CD4-positive, alpha-beta T cell treated with Interleukin-12 subunit alpha and Interleukin-12 subunit beta, for 1 hour (primary cell): ENCODE results near the gene ICAM4.
"Not testable (repeated sequence)": the region's sequence is repeated elsewhere in the genome, so short reads cannot be mapped to it uniquely, and the experiment has no call there.

Experiments
- DNase-seq: peaks from one replicate; pipeline ENCODE4 v3.0.0-alpha.2; 2020

Gene ICAM4

GRCh38 chr19:10320602-10321416 lies 34.1 kb downstream of the ICAM4 start:
- DNase-seq, result no peak

- no peak for DNase-seq
Observed at GRCh38 chr19:10321417-10321797, 34.7 kb downstream of the ICAM4 start.

GRCh38 chr19:10321874-10322835 lies 35.4 kb downstream of the ICAM4 start:
- no peak for DNase-seq

DNA sequence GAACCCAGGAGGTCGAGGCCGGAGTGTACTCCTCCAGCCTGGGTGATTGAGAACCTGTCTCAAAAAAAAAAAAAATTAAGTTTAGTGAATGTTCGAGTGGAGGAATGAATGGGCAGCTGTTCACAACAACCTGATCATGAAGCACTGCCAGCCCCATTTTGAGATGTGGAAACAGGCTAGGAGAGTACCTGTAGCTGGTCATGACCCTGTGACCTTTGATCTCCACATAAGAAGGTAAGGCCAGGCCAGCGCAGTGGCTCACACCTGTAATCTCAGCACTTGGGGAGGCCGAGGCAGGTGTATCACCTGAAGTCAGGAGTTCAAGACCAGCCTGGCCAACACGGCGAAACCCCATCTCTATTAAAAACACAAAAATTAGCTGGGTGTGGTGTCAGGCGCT lies 39.0 kb downstream of the ICAM4 start:
- DNase-seq, result no peak

- DNase-seq, result no peak
Observed at GRCh38 chr19:10327793-10328192, 41.0 kb downstream of the ICAM4 start.

DNA sequence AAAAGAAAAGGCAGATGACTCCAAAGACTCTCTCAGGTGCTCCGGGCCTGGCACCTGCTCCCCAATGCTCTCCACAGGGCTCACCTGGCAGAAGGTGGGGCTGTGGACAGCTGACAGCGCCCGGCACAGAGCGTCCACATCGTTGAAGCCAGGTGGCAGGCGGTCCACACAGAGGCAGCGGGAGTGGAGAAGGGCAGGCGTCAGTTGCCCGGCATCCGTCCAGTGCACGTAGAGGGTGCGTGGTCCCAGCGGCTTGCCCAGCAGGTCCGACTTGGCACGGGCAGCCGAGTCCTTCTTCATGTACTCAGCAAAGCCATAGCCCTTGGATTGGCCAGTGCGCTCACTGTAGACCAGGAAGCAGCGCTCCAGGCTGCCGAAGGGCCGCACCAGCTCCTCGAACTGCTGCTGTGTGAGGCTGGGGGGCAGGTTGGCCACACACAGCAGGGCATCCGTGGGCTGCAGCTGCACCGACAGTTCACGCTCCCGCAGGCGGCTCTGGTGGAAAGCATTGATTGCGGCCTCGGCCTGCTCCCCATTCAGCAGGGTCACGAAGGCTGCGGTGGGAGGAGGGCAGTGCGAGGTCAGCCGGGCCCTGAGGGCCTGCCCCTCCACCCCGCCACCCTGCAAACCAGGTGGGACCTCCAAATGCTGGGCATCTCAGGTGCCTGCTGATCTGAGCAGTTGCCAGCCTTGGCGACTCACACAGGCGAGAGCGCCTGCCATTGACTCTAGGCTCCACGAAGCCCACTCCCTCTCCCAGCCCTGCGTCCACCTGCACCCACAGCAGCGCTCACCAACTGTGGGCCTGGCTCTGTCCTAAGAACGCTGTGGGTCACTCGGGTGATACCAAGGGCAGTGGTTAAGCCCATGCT lies 42.0 kb downstream of the ICAM4 start:
- no peak for DNase-seq

DNA sequence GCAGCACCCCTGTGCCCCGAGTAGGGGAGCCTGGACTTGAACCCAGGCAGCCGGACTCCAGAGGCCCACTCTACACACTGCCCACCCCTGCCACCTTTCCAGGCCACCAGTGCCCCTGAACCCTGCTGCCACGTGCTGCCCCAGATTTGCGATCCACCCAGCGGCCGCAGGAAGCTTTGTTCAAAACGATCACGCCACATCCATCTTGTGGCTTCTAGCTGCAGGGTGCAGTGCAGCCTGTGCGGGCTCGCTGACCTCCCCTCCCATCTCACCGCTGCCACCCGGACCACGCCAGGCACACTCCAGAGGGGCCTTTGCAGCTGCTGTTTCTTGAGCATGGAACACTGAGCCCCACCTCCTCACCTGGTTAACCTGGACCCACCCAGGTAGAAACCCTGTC lies 42.8 kb downstream of the ICAM4 start:
- no peak for DNase-seq

GRCh38 chr19:10332158-10332964 lies 45.6 kb downstream of the ICAM4 start:
- DNase-seq, result no peak

DNA sequence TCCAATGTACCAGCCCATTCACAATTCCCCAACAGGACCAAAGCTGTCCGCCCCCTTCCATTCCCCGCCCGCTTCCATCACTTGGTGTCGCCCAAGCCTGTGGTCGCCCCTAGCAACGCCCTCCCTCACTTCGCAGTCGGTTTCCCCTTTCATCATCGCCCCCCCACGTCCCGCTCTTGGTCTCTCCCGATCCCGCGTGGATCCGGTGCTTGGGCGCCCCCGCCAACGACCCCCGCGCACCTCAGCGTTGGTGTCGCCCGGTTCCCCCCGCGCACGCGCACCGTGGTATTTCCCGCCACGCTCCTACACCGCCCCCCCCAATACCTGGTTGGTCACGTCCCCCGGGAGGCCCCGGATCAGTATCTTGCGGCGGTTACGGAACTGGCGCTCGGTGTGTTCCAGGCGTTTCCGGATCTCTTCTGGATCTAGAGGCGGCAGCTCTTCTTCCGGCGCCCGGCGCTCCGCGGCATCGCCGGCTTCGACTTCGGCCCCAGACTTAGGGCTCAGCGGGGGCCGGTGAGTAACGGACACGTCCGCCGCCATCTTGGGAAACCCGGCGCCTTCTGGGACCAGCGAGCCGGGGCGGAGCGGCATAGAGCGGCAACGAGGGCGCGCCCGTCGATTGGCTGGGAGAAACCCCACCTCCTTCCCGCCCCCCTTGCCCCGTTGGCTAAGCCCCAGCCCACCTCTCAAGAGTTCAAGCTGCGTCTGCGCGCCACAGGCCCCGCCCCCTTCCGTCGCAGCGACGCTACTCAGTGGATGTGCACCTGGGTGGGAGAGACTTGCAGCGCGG lies 46.4 kb downstream of the ICAM4 start, which contains the start of gene RAVER1:
TSS of gene RAVER1 (minus strand) at position 565 of the 793 bp plus-strand sequence. CDS start at position 543, 22 bp downstream.
- DNase-seq, result peak; percentile 98

DNA sequence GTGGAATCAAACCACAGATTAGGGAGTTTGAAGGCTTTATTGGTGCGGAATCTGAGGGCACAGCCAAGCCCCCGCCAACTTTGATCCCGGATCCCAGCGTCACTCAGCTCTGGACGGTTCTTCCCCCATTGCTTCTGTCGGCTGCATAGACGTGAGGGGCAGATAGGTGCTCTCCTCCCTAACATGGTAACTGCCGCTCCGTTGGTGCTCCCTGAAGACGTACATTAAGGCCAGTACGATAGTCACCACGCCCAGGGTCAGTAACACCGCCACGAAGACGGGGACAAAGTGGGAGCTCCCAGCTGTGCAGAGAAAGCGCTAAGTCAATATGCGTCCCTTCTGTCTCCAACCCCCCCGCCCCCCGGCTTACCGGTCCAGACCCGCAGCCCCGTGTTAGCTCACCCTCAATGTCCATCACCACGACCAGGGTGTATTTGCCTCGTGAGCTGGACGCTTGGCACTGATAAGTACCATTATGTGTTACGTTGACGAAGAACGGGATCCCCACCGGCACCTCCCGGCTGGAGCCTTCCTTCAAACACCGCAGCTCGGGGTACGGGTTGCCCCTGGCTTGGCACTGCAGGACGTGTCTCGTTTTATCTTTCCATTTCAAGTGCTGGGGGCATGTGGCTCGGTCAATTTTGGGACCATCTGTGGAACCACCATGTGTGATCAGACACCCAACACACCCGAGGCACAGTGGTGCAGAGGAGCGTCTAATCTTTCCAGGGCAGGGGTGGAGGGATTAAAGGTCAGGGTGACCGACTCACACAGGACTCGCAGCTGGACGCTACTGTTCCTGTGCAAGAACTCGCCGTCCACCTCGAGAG lies 47.2 kb downstream of the ICAM4 start:
- no peak for DNase-seq

- DNase-seq, result peak; percentile 33
Observed at GRCh38 chr19:10334588-10335351, 48.0 kb downstream of the ICAM4 start.

DNA sequence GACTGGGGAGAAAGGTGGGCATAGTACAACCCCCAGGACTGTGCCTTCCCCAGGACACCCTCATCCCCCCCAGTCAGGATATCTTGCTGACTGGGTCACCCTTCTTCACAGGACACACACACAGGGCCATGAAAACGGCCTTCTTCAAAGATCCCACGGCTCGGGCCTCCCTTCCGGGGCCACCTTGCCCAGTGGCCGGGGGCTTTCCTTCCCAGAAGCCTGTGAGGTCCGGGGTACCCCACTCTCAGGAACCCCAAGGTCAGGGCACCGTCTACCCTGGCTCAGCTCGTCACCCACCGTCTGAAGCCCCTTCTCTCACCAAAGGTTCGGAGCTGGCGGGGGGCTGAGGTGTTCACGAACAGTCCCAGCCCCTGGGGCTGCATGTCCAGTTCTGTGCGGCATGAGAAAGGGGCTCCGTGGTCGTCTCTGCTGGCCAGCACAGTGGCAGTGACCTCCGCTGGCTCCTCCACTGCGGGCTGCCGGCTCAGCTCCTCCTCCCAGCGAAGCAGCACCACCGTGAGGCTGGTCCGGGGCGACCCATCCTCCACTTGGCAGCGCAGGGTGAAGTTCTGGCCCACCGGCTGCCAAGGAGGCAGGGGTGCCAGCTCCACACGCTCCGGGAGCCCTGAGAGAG lies 48.7 kb downstream of the ICAM4 start:
- DNase-seq, result no peak

GRCh38 chr19:10336725-10337124 lies 50.0 kb downstream of the ICAM4 start:
- DNase-seq, result not testable (repeated sequence)
